DND-41 (cell line): ENCODE results near the gene ADGRF1.

ENCODE experiments used
- ATAC-seq: fragments of 200-7000 bp; cut with Tn5 transposase; 3 replicates; pipeline ENCODE4 v1.9.1; 2021; ENCODE audit warnings: low read depth; ENCODE audit not compliant: insufficient read depth
- DNase-seq: peaks from one replicate; pipeline ENCODE4 v3.0.0-alpha.2; 2020
- H2AFZ ChIP-seq: 2 replicates; pipeline ENCODE4 v1.6.0; 2012; ENCODE audit warnings: low read depth, low read length
- H3K27ac ChIP-seq: 2 replicates; pipeline ENCODE4 v1.5.1; 2012; ENCODE audit warnings: low read length, inconsistent platforms
- H3K27me3 ChIP-seq: fragments of 200-600 bp; sonication (generic); 2 replicates; pipeline ENCODE4 v1.6.0; 2012; ENCODE audit warnings: low read length, mild to moderate bottlenecking, inconsistent platforms; ENCODE audit not compliant: insufficient read depth, poor library complexity
- H3K36me3 ChIP-seq: 2 replicates; pipeline ENCODE4 v1.5.1; 2012; ENCODE audit warnings: low read length, inconsistent platforms; ENCODE audit not compliant: insufficient read depth
- H3K4me1 ChIP-seq: 2 replicates; pipeline ENCODE4 v1.5.1; 2012; ENCODE audit warnings: mild to moderate bottlenecking, low read length; ENCODE audit not compliant: insufficient read depth
- H3K4me2 ChIP-seq: 2 replicates; pipeline ENCODE4 v1.6.0; 2012; ENCODE audit warnings: mild to moderate bottlenecking, moderate library complexity, low read length, inconsistent platforms; ENCODE audit not compliant: insufficient read depth
- H3K4me3 ChIP-seq, 2 experiments: fragments of 200-600 bp in 1 of 2; shearing (Covaris generic) in 1 of 2; 2 replicates each; pipeline ENCODE4 v1.5.1; 2012 to 2016; ENCODE audit warnings: inconsistent platforms in 2 of 2, low read length in 2 of 2, mild to moderate bottlenecking in 2 of 2, low read depth in 1 of 2, moderate library complexity in 1 of 2
- H3K79me2 ChIP-seq: 2 replicates; pipeline ENCODE4 v1.6.0; 2012; ENCODE audit warnings: low read length, inconsistent platforms; ENCODE audit not compliant: insufficient read depth
- H3K9ac ChIP-seq: 2 replicates; pipeline ENCODE4 v1.6.0; 2012; ENCODE audit warnings: low read depth, mild to moderate bottlenecking, inconsistent platforms, low read length, moderate library complexity
- H3K9me3 ChIP-seq: 2 replicates; pipeline ENCODE4 v1.5.1; 2012; ENCODE audit warnings: low read length, moderate library complexity, mild to moderate bottlenecking, inconsistent platforms; ENCODE audit not compliant: insufficient read depth, severe bottlenecking
- H4K20me1 ChIP-seq: 2 replicates; pipeline ENCODE4 v1.6.0; 2012; ENCODE audit warnings: low read length; ENCODE audit not compliant: insufficient read depth
- EZH2 ChIP-seq: IDR thresholded peaks from 3 replicates; pipeline ENCODE4 v1.6.1; 2012; ENCODE audit warnings: borderline replicate concordance, low read depth, mild to moderate bottlenecking, moderate library complexity, low read length, inconsistent platforms; ENCODE audit not compliant: severe bottlenecking
- TF ChIP-seq, protein P1 (sequence below): IDR thresholded peaks from 2 replicates; pipeline ENCODE4 v1.5.1; 2012; ENCODE audit warnings: borderline replicate concordance, low read length, moderate library complexity, mild to moderate bottlenecking; ENCODE audit not compliant: poor library complexity, severe bottlenecking; ENCODE audit errors: extremely low read depth

The ADGRF1 gene

DNA sequence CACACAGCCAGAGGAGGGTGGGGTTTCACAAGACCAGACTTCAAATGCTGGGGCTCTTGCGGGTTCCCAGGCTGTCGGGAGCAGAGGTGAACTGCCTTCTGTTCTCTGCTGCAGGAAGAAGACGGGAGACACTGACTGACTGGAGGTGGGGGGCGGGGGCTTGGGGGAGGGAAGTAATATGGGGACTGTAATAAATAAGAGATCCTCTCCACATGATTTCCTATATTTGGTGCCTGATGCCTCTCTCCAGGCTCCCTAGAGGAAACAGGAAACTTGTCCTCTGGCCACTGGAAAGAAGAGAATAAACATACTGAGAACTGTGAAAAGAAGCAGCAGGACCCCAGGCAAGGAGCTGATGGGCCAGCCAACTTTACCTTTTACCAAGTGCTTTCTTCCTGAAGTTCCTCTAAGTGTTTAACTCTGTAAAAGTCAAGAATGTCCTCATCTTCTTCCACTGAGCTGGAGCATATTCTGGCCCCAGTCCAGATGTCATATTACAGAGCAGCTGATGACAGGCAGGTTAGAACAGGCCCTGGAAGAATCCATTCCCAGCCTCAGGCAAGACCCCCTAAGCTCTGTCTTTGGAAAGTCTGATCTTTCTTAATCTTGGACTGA lies 87.2 kb downstream of the ADGRF1 start:
- no peak for DNase-seq

DNA sequence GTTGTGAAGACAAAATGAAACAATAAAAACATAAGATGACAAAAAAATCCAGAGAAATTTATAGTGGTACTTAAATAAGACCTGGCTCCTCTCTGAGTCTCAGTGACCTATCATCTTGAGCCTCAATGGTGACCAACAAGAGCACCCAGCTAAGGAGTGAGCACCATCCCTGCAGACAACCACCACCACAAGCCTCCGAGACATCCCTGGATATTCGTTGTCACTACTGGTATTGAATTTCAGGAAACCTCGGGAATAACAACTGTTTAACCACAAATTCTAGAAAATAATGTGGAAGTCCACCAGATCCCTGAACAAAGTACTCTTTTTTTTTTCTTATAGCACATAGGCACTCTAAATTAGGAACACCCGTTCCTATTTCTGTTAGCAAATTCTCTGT lies 88.2 kb downstream of the ADGRF1 start:
- no peak overlapping the region for H2AFZ ChIP-seq
- no peaks in the 10 kb centered on the region for H3K9me3 ChIP-seq
- TF ChIP-seq, protein P1, sequence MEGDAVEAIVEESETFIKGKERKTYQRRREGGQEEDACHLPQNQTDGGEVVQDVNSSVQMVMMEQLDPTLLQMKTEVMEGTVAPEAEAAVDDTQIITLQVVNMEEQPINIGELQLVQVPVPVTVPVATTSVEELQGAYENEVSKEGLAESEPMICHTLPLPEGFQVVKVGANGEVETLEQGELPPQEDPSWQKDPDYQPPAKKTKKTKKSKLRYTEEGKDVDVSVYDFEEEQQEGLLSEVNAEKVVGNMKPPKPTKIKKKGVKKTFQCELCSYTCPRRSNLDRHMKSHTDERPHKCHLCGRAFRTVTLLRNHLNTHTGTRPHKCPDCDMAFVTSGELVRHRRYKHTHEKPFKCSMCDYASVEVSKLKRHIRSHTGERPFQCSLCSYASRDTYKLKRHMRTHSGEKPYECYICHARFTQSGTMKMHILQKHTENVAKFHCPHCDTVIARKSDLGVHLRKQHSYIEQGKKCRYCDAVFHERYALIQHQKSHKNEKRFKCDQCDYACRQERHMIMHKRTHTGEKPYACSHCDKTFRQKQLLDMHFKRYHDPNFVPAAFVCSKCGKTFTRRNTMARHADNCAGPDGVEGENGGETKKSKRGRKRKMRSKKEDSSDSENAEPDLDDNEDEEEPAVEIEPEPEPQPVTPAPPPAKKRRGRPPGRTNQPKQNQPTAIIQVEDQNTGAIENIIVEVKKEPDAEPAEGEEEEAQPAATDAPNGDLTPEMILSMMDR, result no peak
- TF ChIP-seq EZH2, result no peak
- DNase-seq (no peak), ATAC-seq (no peak)
- H3K9ac ChIP-seq, result no peak overlapping the region
- H3K4me2 ChIP-seq, result no peak overlapping the region
- H3K79me2 ChIP-seq, result no peaks in the 10 kb centered on the region
- no peak overlapping the region for H3K27ac ChIP-seq
- H3K36me3 ChIP-seq, result no peaks in the 10 kb centered on the region
- no peaks in the 10 kb centered on the region for H3K27me3 ChIP-seq
- H3K4me3 ChIP-seq, result no peak overlapping the region
- no peaks in the 10 kb centered on the region for H3K4me1 ChIP-seq
- H4K20me1 ChIP-seq, result no peaks in the 10 kb centered on the region

More for the DNA sequence above, 87.2 kb downstream of the ADGRF1 start:
- Histone ChIP-seq H3K27me3 (no peaks in the 10 kb centered on the region), H3K9me3 (no peaks in the 10 kb centered on the region), H3K4me1 (no peaks in the 10 kb centered on the region), H3K4me3 (no peak overlapping the region), H2AFZ (no peak overlapping the region), H3K4me2 (no peak overlapping the region), H3K27ac (no peak overlapping the region), H3K9ac (no peak overlapping the region), H3K36me3 (no peaks in the 10 kb centered on the region), H4K20me1 (no peaks in the 10 kb centered on the region), H3K79me2 (no peaks in the 10 kb centered on the region)
- no peak for ATAC-seq
- TF ChIP-seq, protein P1, result no peak
- no peak for TF ChIP-seq EZH2

- no peaks in the 10 kb centered on the region for H3K79me2 ChIP-seq
- H2AFZ ChIP-seq, result no peak overlapping the region
- TF ChIP-seq EZH2, result no peak
- TF ChIP-seq, protein P1, result no peak
- no peak overlapping the region for H3K4me2 ChIP-seq
- ATAC-seq (no peak), DNase-seq (no peak)
- H3K27ac ChIP-seq, result no peak overlapping the region
- H3K9me3 ChIP-seq, result no peaks in the 10 kb centered on the region
- no peaks in the 10 kb centered on the region for H4K20me1 ChIP-seq
- H3K36me3 ChIP-seq, result no peaks in the 10 kb centered on the region
- H3K27me3 ChIP-seq, result no peaks in the 10 kb centered on the region
- no peak overlapping the region for H3K4me3 ChIP-seq
- no peaks in the 10 kb centered on the region for H3K4me1 ChIP-seq
- no peak overlapping the region for H3K9ac ChIP-seq
These were observed 92.4 kb downstream of the ADGRF1 start for GRCh38 chr6:46949632-46950280.
